Ishikawa (cell line): ENCODE measurements around the gene ADGRG4.

Experiments
- CEBPB ChIP-seq: IDR thresholded peaks from 2 replicates; pipeline ENCODE4 v1.6.1; 2012
- CREB1 ChIP-seq: IDR thresholded peaks from 2 replicates; pipeline ENCODE4 v1.6.1; 2012; ENCODE audit warnings: low read depth
- EGR1 ChIP-seq: IDR thresholded peaks from 2 replicates; pipeline ENCODE4 v1.6.1; 2012
- EP300 ChIP-seq: IDR thresholded peaks from 2 replicates; pipeline ENCODE4 v1.6.1; 2012; ENCODE audit warnings: borderline replicate concordance
- FOXM1 ChIP-seq: IDR thresholded peaks from 2 replicates; pipeline ENCODE4 v1.6.1; 2012; ENCODE audit warnings: low read depth, borderline replicate concordance
- MAX ChIP-seq: IDR thresholded peaks from 2 replicates; pipeline ENCODE4 v1.6.1; 2012
- NFIC ChIP-seq: IDR thresholded peaks from 2 replicates; pipeline ENCODE4 v1.6.1; 2012
- RAD21 ChIP-seq: IDR thresholded peaks from 2 replicates; pipeline ENCODE4 v1.6.1; 2012; ENCODE audit warnings: low read depth
- REST ChIP-seq: IDR thresholded peaks from 2 replicates; pipeline ENCODE4 v1.6.1; 2012; ENCODE audit warnings: low read depth, mild to moderate bottlenecking
- TAF1 ChIP-seq: IDR thresholded peaks from 2 replicates; pipeline ENCODE4 v1.6.1; 2012; ENCODE audit warnings: low read depth, mild to moderate bottlenecking
- TCF12 ChIP-seq: IDR thresholded peaks from 2 replicates; pipeline ENCODE4 v1.6.1; 2012; ENCODE audit warnings: low read depth
- TEAD4 ChIP-seq: IDR thresholded peaks from 2 replicates; pipeline ENCODE4 v1.6.1; 2012
- USF1 ChIP-seq: IDR thresholded peaks from 2 replicates; pipeline ENCODE4 v1.6.1; 2012
- YY1 ChIP-seq: IDR thresholded peaks from 2 replicates; pipeline ENCODE4 v1.6.1; 2012; ENCODE audit warnings: low read depth
- ZBTB7A ChIP-seq: IDR thresholded peaks from 2 replicates; pipeline ENCODE4 v1.6.1; 2012; ENCODE audit warnings: low read depth

ADGRG4 gene

GRCh38 chrX:136421338-136421737 lies 120.6 kb downstream of the ADGRG4 start:
- TF ChIP-seq EP300 (no peak), FOXM1 (no peak), TCF12 (no peak), MAX (no peak), RAD21 (no peak), USF1 (no peak), CEBPB (no peak), REST (no peak), TAF1 (no peak), CREB1 (no peak), TEAD4 (no peak), ZBTB7A (no peak), YY1 (no peak), EGR1 (no peak), NFIC (no peak)

- TF ChIP-seq MAX (no peak), EP300 (no peak), CREB1 (no peak), USF1 (no peak), RAD21 (no peak), YY1 (no peak), TEAD4 (no peak), ZBTB7A (no peak), TCF12 (no peak), REST (no peak), EGR1 (no peak), TAF1 (no peak), NFIC (no peak), FOXM1 (no peak), CEBPB (no peak)
Measured at GRCh38 chrX:136423724-136424123, 123.0 kb downstream of the ADGRG4 start.

GRCh38 chrX:136425996-136426395 lies 125.2 kb downstream of the ADGRG4 start:
- TF ChIP-seq CEBPB (no peak), ZBTB7A (no peak), REST (no peak), MAX (no peak), USF1 (no peak)

GRCh38 chrX:136431625-136432024 lies 130.9 kb downstream of the ADGRG4 start:
- TF ChIP-seq CREB1 (no peak), ZBTB7A (no peak), EGR1 (no peak), RAD21 (no peak), TEAD4 (no peak), MAX (no peak), EP300 (no peak), YY1 (no peak), REST (no peak), CEBPB (no peak), FOXM1 (no peak), TCF12 (no peak), NFIC (no peak), TAF1 (no peak), USF1 (no peak)
